PC-9 (cell line): ENCODE results near the gene SELENON. TPM values are rescaled to one million over a fixed set of nuclear protein-coding genes. Genes with fewer than 3 reads are reported as not detected.

Experiments
- BruUV-seq: library from RNA; stranded (reverse); fragments of 400-500 nt; replicated peaks from 2 replicates; lab custom pipeline; 2021; lab: Mats Ljungman, UMichigan
- CTCF ChIA-PET: fragments of 300-600 bp; sonication (Branson Sonifier 250); formaldehyde crosslinking; loops from one replicate; lab custom pipeline; 2022; ENCODE audit warnings: antibody characterized with exemption; lab: Charles Lee
- POLR2A ChIA-PET: fragments of 300-600 bp; sonication (Branson Sonifier 250); formaldehyde crosslinking; loops from one replicate; lab custom pipeline; 2022; ENCODE audit warnings: antibody characterized with exemption; ENCODE audit not compliant: unreplicated experiment; lab: Charles Lee
- DNase-seq, 2 experiments: peaks; one replicate each; pipeline versions ENCODE4 v3.0.0 to v3.0.0-alpha.2; 2015 to 2022; ENCODE audit warnings: mixed read lengths in 1 of 2
- H2AFZ ChIP-seq: fragments of 200-600 bp; sonication (generic); 2 replicates; pipeline ENCODE4 v1.8.1; 2017; ENCODE audit warnings: antibody characterized with exemption
- H3F3A ChIP-seq: fragments of 200-600 bp; sonication (generic); 2 replicates; pipeline ENCODE4 v1.8.1; 2017; ENCODE audit warnings: antibody characterized with exemption, mild to moderate bottlenecking, low read depth; ENCODE audit not compliant: insufficient read depth
- H3K27ac ChIP-seq: fragments of 200-600 bp; sonication (generic); 2 replicates; pipeline ENCODE4 v1.6.1; 2016; ENCODE audit warnings: mixed run types
- H3K27me3 ChIP-seq: fragments of 200-600 bp; sonication (generic); 2 replicates; pipeline ENCODE4 v1.6.1; 2016; ENCODE audit warnings: low read depth, mixed run types; ENCODE audit not compliant: insufficient read depth
- H3K36me3 ChIP-seq: fragments of 200-600 bp; sonication (generic); 2 replicates; pipeline ENCODE4 v1.6.1; 2016; ENCODE audit warnings: low read depth, mixed run types
- H3K4me1 ChIP-seq: fragments of 200-600 bp; sonication (generic); replicated peaks from 2 replicates; pipeline ENCODE4 v1.6.1; 2016; ENCODE audit warnings: mixed run types; ENCODE audit not compliant: insufficient read depth
- H3K4me2 ChIP-seq: fragments of 200-600 bp; sonication (generic); 2 replicates; pipeline ENCODE4 v1.6.1; 2017; ENCODE audit warnings: mixed run types
- H3K4me3 ChIP-seq: fragments of 200-600 bp; sonication (generic); 2 replicates; pipeline ENCODE4 v1.6.1; 2016; ENCODE audit warnings: mixed run types
- H3K79me2 ChIP-seq: fragments of 200-600 bp; sonication (generic); 2 replicates; pipeline ENCODE4 v1.6.1; 2017; ENCODE audit warnings: low read depth, mixed run types
- H3K9me2 ChIP-seq: fragments of 200-600 bp; sonication (generic); 2 replicates; pipeline ENCODE4 v1.8.1; 2017; ENCODE audit warnings: mild to moderate bottlenecking; ENCODE audit not compliant: insufficient read depth
- H3K9me3 ChIP-seq: fragments of 200-600 bp; sonication (generic); 2 replicates; pipeline ENCODE4 v1.8.1; 2016; ENCODE audit warnings: low read depth; ENCODE audit not compliant: insufficient read depth
- H4K20me1 ChIP-seq: fragments of 200-600 bp; sonication (generic); 2 replicates; pipeline ENCODE4 v1.8.1; 2017; ENCODE audit not compliant: insufficient read depth
- CTCF ChIP-seq: fragments of 200-600 bp; sonication (generic); conservative IDR thresholded peaks from 2 replicates; pipeline ENCODE4 v1.6.1; 2017; ENCODE audit warnings: mixed run types, antibody characterized with exemption, mild to moderate bottlenecking, moderate library complexity
- EZH2 ChIP-seq: fragments of 200-600 bp; sonication (generic); IDR thresholded peaks from 2 replicates; pipeline ENCODE4 v1.8.0; 2017; ENCODE audit warnings: antibody characterized with exemption, low read depth
- intact Hi-C: fragments of 100-400 bp; cut with micrococcal nuclease; formaldehyde crosslinking; loops from one replicate; pipeline ENCODE4 v1.10.0; 2022; ENCODE audit not compliant: unreplicated experiment
- total RNA-seq: library from RNA; stranded (reverse); gene quantifications from 2 replicates; pipeline ENCODE4 v1.2.3, GENCODE V29; 2021

SELENON gene
- total RNA-seq, 1 experiment from 2014 or later: 44.3 TPM

GRCh38 chr1:25866288-25866687 is 66.3 kb downstream of the SELENON start:
- ChIA-PET POLR2A (no interaction called here), CTCF (no interaction called here)
- H3K27ac ChIP-seq: no peak overlapping the region
- no peaks in the 10 kb centered on the region for H3K9me3 ChIP-seq
- H3K4me2 ChIP-seq: no peak overlapping the region
- H2AFZ ChIP-seq: no peak overlapping the region
- no TSS peak for BruUV-seq
- H4K20me1 ChIP-seq: no peaks in the 10 kb centered on the region
- no peaks in the 10 kb centered on the region; the same call in 1 of the 2 replicates for H3F3A ChIP-seq
- no peaks in the 10 kb centered on the region for H3K9me2 ChIP-seq
- no peaks in the 10 kb centered on the region for H3K4me1 ChIP-seq
- no peak for DNase-seq
- intact Hi-C loops: no loop called here
- no peak overlapping the region for H3K4me3 ChIP-seq
- H3K36me3 ChIP-seq: no peaks in the 10 kb centered on the region
- H3K27me3 ChIP-seq: no peaks in the 10 kb centered on the region
- H3K79me2 ChIP-seq: no peaks in the 10 kb centered on the region
- TF ChIP-seq EZH2: no peak

GRCh38 chr1:25867210-25867991 is 67.4 kb downstream of the SELENON start:
- no peaks in the 10 kb centered on the region for H3K9me3 ChIP-seq
- intact Hi-C loops: no loop called here
- H3K4me1 ChIP-seq: no peaks in the 10 kb centered on the region; the same call in 1 of the 2 replicates
- H3K36me3 ChIP-seq: no peaks in the 10 kb centered on the region
- no peak overlapping the region for H2AFZ ChIP-seq
- CTCF ChIA-PET: no interaction called here
- H3K9me2 ChIP-seq: no peaks in the 10 kb centered on the region
- BruUV-seq: no TSS peak
- no peaks in the 10 kb centered on the region; the same call in 1 of the 2 replicates for H3F3A ChIP-seq
- TF ChIP-seq CTCF (no peak), EZH2 (no peak)
- no peak overlapping the region for H3K27ac ChIP-seq
- H3K4me3 ChIP-seq: no peak overlapping the region
- peaks cover 4% of the 10 kb centered on the region; the same call in 1 of the 2 replicates for H3K79me2 ChIP-seq
- H4K20me1 ChIP-seq: no peaks in the 10 kb centered on the region
- H3K27me3 ChIP-seq: no peaks in the 10 kb centered on the region
- no peak for DNase-seq
- POLR2A ChIA-PET: interaction anchor here (0.6 kb wide), 1 partner anchor 13 kb away, joined by 6 read pairs; no protein-coding TSS in a partner anchor
- H3K4me2 ChIP-seq: no peak overlapping the region

Other genes with a start within 250 kb of the SELENON start
- gene MAN1C1, start 183.4 kb upstream of the SELENON start, total RNA-seq: 0.41 and 0.48 TPM in 2 replicates
- 40.9 and 41.7 TPM in 2 replicates for gene MTFR1L, start 19.8 kb downstream of the SELENON start, total RNA-seq
- gene AUNIP, start 59.3 kb downstream of the SELENON start, total RNA-seq: 11.0 and 11.3 TPM in 2 replicates
- 30.2 and 34.0 TPM in 2 replicates for gene PAQR7, start 75.5 kb downstream of the SELENON start, total RNA-seq
- gene STMN1, start 106.2 kb downstream of the SELENON start, total RNA-seq: 302 and 349 TPM in 2 replicates
- gene PAFAH2, start 197.9 kb downstream of the SELENON start, total RNA-seq: 13.0 and 13.9 TPM in 2 replicates
- 0.13 and 0.63 TPM in 2 replicates for gene EXTL1, start 221.6 kb downstream of the SELENON start, total RNA-seq
- gene SLC30A2, start 245.9 kb downstream of the SELENON start, total RNA-seq: not detected in 2 replicates